Breast epithelium (tissue), 4 donors: Measurements from ENCODE around the gene ZBTB14. TPM values are rescaled to one million over a fixed set of nuclear protein-coding genes. Genes with fewer than 3 reads are reported as not detected.

Experiments
- DNase-seq, 2 donors: peaks; one replicate each; pipeline ENCODE4 v3.0.0-alpha.2; 2019; ENCODE audit warnings: low spot score in 2 of 2
- H3K27ac ChIP-seq, 2 donors: fragments of 200-600 bp; sonication (generic) in 1 of 2; one replicate each; pipeline ENCODE4 v1.5.1; 2016 to 2019; ENCODE audit warnings: mild to moderate bottlenecking in 1 of 2
- H3K27me3 ChIP-seq, 2 donors: fragments of 200-600 bp; sonication (generic) in 1 of 2; one replicate each; pipeline versions ENCODE4 v1.5.1 to v1.6.0; 2017 to 2019; ENCODE audit warnings: control low read depth in 1 of 2, mild to moderate bottlenecking in 1 of 2
- H3K36me3 ChIP-seq: fragments of 200-600 bp; one replicate; pipeline ENCODE4 v1.5.1; 2019
- H3K4me1 ChIP-seq, 2 donors: fragments of 200-600 bp; sonication (generic); one replicate each; pipeline ENCODE4 v1.5.1; 2016 to 2019; ENCODE audit warnings: control low read depth in 1 of 2
- H3K4me3 ChIP-seq, 3 donors: fragments of 200-600 bp; sonication (generic); 1 replicate in 2 of 3; 2 replicates in 1 of 3; pipeline ENCODE4 v1.5.1; 2016 to 2019; ENCODE audit warnings: mild to moderate bottlenecking in 3 of 3, moderate library complexity in 2 of 3
- H3K9me3 ChIP-seq, 2 donors: fragments of 200-600 bp; sonication (generic) in 1 of 2; one replicate each; pipeline ENCODE4 v1.5.1; 2016 to 2019; ENCODE audit warnings: control low read depth in 1 of 2
- CTCF ChIP-seq, 3 donors: fragments of 450-650 bp; IDR thresholded peaks; one replicate each; pipeline ENCODE4 v1.5.1; 2016 to 2017; ENCODE audit warnings: antibody characterized with exemption in 3 of 3, mild to moderate bottlenecking in 3 of 3, moderate library complexity in 3 of 3
- POLR2A ChIP-seq: fragments of 450-650 bp; IDR thresholded peaks from one replicate; pipeline ENCODE4 v1.6.1; 2016; ENCODE audit warnings: antibody characterized with exemption, mild to moderate bottlenecking, moderate library complexity
- POLR2AphosphoS5 ChIP-seq, 3 donors: sonication (generic); formaldehyde crosslinking; IDR thresholded peaks; one replicate each; pipeline ENCODE4 v1.6.1; 2017; ENCODE audit warnings: antibody characterized with exemption in 3 of 3
- intact Hi-C: fragments of 100-400 bp; cut with DNase I; formaldehyde crosslinking; loops from one replicate; pipeline ENCODE4 v1.15.1; 2023; ENCODE audit warnings: low total_unique reads
- total RNA-seq, 3 donors: library from RNA; depleted of rRNA; stranded (reverse); fragments of >200 nt; gene quantifications; one replicate each; pipeline ENCODE4 v1.1.0, GENCODE V29; 2016

ZBTB14 gene
- total RNA-seq, 3 donors from 2014 or later = 9.2 to 15.2 (median 14.9) TPM

GRCh38 chr18:5284808-5285207 lies 10.7 kb downstream of the ZBTB14 start:
- no peak for DNase-seq
- Histone ChIP-seq H3K27me3 (no peaks in the 10 kb centered on the region), H3K36me3 (no peaks in the 10 kb centered on the region), H3K27ac (no peak overlapping the region), H3K4me3 (no peak overlapping the region), H3K9me3 (no peaks in the 10 kb centered on the region), H3K4me1 (no peaks in the 10 kb centered on the region)
- no peak for TF ChIP-seq CTCF (IDR thresholded peaks at IDR 0.05)
- no peak for TF ChIP-seq POLR2A
- TF ChIP-seq POLR2AphosphoS5 (IDR thresholded peaks at IDR 0.05) = no peak
- intact Hi-C loops = no loop called here

GRCh38 chr18:5282770-5283169 lies 12.8 kb downstream of the ZBTB14 start:
- H3K27me3 ChIP-seq = no peaks in the 10 kb centered on the region
- peaks cover 0 to 4% of the 10 kb centered on the region in 2 donors for H3K9me3 ChIP-seq
- H3K4me3 ChIP-seq = no peak overlapping the region
- H3K4me1 ChIP-seq = no peaks in the 10 kb centered on the region
- intact Hi-C loops = no loop called here
- no peak for DNase-seq
- TF ChIP-seq CTCF (IDR thresholded peaks at IDR 0.05) (no peak), POLR2AphosphoS5 (IDR thresholded peaks at IDR 0.05) (no peak), POLR2A (no peak)
- H3K27ac ChIP-seq = no peak overlapping the region
- H3K36me3 ChIP-seq = no peaks in the 10 kb centered on the region

- H3K27ac ChIP-seq = no peak overlapping the region
- no peak for DNase-seq
- H3K27me3 ChIP-seq = no peaks in the 10 kb centered on the region
- no peaks in the 10 kb centered on the region for H3K4me1 ChIP-seq
- H3K9me3 ChIP-seq = peaks cover 0 to 4% of the 10 kb centered on the region in 2 donors
- intact Hi-C loops = no loop called here
- H3K36me3 ChIP-seq = no peaks in the 10 kb centered on the region
- no peak overlapping the region for H3K4me3 ChIP-seq
- no peak for TF ChIP-seq POLR2A
- no peak for TF ChIP-seq CTCF (IDR thresholded peaks at IDR 0.05)
- TF ChIP-seq POLR2AphosphoS5 (IDR thresholded peaks at IDR 0.05) = no peak
Measured at GRCh38 chr18:5276947-5277346, 18.6 kb downstream of the ZBTB14 start.

- Histone ChIP-seq H3K27me3 (no peaks in the 10 kb centered on the region), H3K27ac (no peak overlapping the region), H3K4me3 (no peak overlapping the region), H3K36me3 (no peaks in the 10 kb centered on the region), H3K9me3 (peaks cover 0 to 4% of the 10 kb centered on the region in 2 donors), H3K4me1 (no peaks in the 10 kb centered on the region)
- TF ChIP-seq POLR2A = no peak
- no peak for TF ChIP-seq POLR2AphosphoS5 (IDR thresholded peaks at IDR 0.05)
- no peak for TF ChIP-seq CTCF (IDR thresholded peaks at IDR 0.05)
- intact Hi-C loops = no loop called here
- no peak for DNase-seq
Measured at GRCh38 chr18:5275872-5276271, 19.7 kb downstream of the ZBTB14 start.

GRCh38 chr18:5268874-5269273 lies 26.7 kb downstream of the ZBTB14 start:
- intact Hi-C loops = no loop called here
- TF ChIP-seq POLR2AphosphoS5 (IDR thresholded peaks at IDR 0.05) (no peak), POLR2A (no peak), CTCF (IDR thresholded peaks at IDR 0.05) (no peak)
- Histone ChIP-seq H3K9me3 (peaks cover 4 to 9% of the 10 kb centered on the region in 2 donors), H3K4me1 (no peaks in the 10 kb centered on the region), H3K27me3 (no peaks in the 10 kb centered on the region), H3K36me3 (no peaks in the 10 kb centered on the region), H3K27ac (no peak overlapping the region), H3K4me3 (no peak overlapping the region)
- DNase-seq = no peak
